DOHH2 (cell line): ENCODE results near the gene MAGED4.

Experiments
- CTCF ChIP-seq: fragments of 200-600 bp; sonication (generic); IDR thresholded peaks from one replicate; pipeline ENCODE4 v1.5.1; 2014; ENCODE audit warnings: antibody characterized with exemption, mild to moderate bottlenecking, low read depth, low read length; ENCODE audit not compliant: poor library complexity, severe bottlenecking
- EZH2phosphoT487 ChIP-seq: fragments of 200-600 bp; sonication (generic); IDR thresholded peaks from 2 replicates; pipeline ENCODE4 v1.6.1; 2017; ENCODE audit warnings: borderline replicate concordance, mild to moderate bottlenecking, antibody characterized with exemption, low read length, moderate library complexity, mixed read lengths

DNA sequence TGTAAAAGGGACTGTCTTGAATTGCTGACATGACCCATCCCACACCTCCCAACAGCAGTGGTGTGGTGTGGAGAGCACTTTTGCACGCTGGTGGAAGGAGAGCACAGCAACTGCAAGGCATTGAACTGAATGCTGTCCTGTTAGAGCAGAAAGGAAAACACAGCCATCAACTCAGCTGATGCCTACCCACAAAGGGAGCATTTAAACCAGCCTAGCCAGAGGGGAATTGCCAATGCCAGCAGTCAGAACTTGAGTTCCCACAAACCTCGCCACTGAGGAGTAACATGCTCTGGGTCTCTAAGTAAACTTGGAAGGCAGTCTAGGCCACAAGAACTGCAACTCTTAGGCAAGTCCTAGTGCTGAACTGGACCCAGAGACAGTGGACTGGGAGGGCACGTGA is 31.9 kb downstream of the MAGED4 start:
- TF ChIP-seq CTCF (no peak), EZH2phosphoT487 (no peak)
